ENCODE results near the gene TENM3.

Gene TENM3

GRCh38 chr4:182255441-182256190 lies 12.4 kb downstream of the TENM3 start:
- DNase-seq: no peak

GRCh38 chr4:182257016-182257415 lies 13.8 kb downstream of the TENM3 start:
- no peak for DNase-seq

- DNase-seq: no peak
These were observed 14.3 kb downstream of the TENM3 start for GRCh38 chr4:182257503-182257902.

GRCh38 chr4:182258441-182259000 lies 15.3 kb downstream of the TENM3 start:
- DNase-seq: no peak

- no peak for DNase-seq
These were observed 18.5 kb downstream of the TENM3 start for GRCh38 chr4:182261651-182262223.

- no peak for DNase-seq
These were observed 20.4 kb downstream of the TENM3 start for GRCh38 chr4:182263562-182263961.

- no peak for DNase-seq
These were observed 21.0 kb downstream of the TENM3 start for GRCh38 chr4:182264139-182264752.

- DNase-seq: no peak
These were observed 22.7 kb downstream of the TENM3 start for GRCh38 chr4:182265881-182266280.

GRCh38 chr4:182267048-182267447 lies 23.8 kb downstream of the TENM3 start:
- no peak for DNase-seq

- no peak for DNase-seq
These were observed 25.8 kb downstream of the TENM3 start for GRCh38 chr4:182268966-182269365.

- DNase-seq: no peak
These were observed 28.5 kb downstream of the TENM3 start for GRCh38 chr4:182271731-182272130.

GRCh38 chr4:182272151-182272550 lies 28.9 kb downstream of the TENM3 start:
- DNase-seq: no peak

- DNase-seq: no peak
These were observed 30.2 kb downstream of the TENM3 start for GRCh38 chr4:182273191-182273935.

- no peak for DNase-seq
These were observed 33.3 kb downstream of the TENM3 start for GRCh38 chr4:182276210-182277109.

GRCh38 chr4:182277377-182277776 lies 34.2 kb downstream of the TENM3 start:
- no peak for DNase-seq

GRCh38 chr4:182278729-182279128 lies 35.5 kb downstream of the TENM3 start:
- no peak for DNase-seq

- no peak for DNase-seq
These were observed 37.4 kb downstream of the TENM3 start for GRCh38 chr4:182280436-182281111.

- no peak for DNase-seq
These were observed 42.8 kb downstream of the TENM3 start for GRCh38 chr4:182286035-182286434.

- DNase-seq: no peak
These were observed 43.7 kb downstream of the TENM3 start for GRCh38 chr4:182286931-182287330.

GRCh38 chr4:182288534-182288933 lies 45.3 kb downstream of the TENM3 start:
- no peak for DNase-seq

- DNase-seq: no peak
These were observed 46.6 kb downstream of the TENM3 start for GRCh38 chr4:182289809-182290208.

GRCh38 chr4:182291175-182291574 lies 48.0 kb downstream of the TENM3 start:
- DNase-seq: no peak

All from suppressor macrophage treated with lipopolysaccharide for 4 hours (primary cell).